ENCODE data around the gene VRK3.
"Not testable (repeated sequence)": the region's sequence is repeated elsewhere in the genome, so short reads cannot be mapped to it uniquely, and the experiment has no call there.

Gene VRK3

GRCh38 chr19:49952906-49953305 is 72.3 kb downstream of the VRK3 start:
- no peak for DNase-seq

GRCh38 chr19:49952479-49952836 is 72.7 kb downstream of the VRK3 start:
- no peak for DNase-seq

- no peak for DNase-seq
These were observed 73.2 kb downstream of the VRK3 start for GRCh38 chr19:49951806-49952478.

GRCh38 chr19:49950956-49951526 is 74.1 kb downstream of the VRK3 start:
- DNase-seq, result no peak

GRCh38 chr19:49950590-49950948 is 74.6 kb downstream of the VRK3 start:
- no peak for DNase-seq

GRCh38 chr19:49949742-49950589 is 75.2 kb downstream of the VRK3 start:
- no peak for DNase-seq

- DNase-seq, result no peak
These were observed 78.8 kb downstream of the VRK3 start for GRCh38 chr19:49946415-49946814.

- DNase-seq, result not testable (repeated sequence)
These were observed 80.6 kb downstream of the VRK3 start for GRCh38 chr19:49944567-49944966.

- no peak for DNase-seq
These were observed 84.7 kb downstream of the VRK3 start for GRCh38 chr19:49940482-49940791.

- DNase-seq, result no peak
These were observed 85.3 kb downstream of the VRK3 start for GRCh38 chr19:49939721-49940481.

- no peak for DNase-seq
These were observed 86.5 kb downstream of the VRK3 start for GRCh38 chr19:49938662-49939061.

- DNase-seq, result peak; percentile 72 to 79
These were observed 87.3 kb downstream of the VRK3 start for GRCh38 chr19:49937750-49938381.

GRCh38 chr19:49936549-49936948 is 88.6 kb downstream of the VRK3 start:
- DNase-seq, result no peak

- no peak for DNase-seq
These were observed 91.5 kb downstream of the VRK3 start for GRCh38 chr19:49933643-49934042.

GRCh38 chr19:49932731-49933131 is 92.4 kb downstream of the VRK3 start:
- peak in 1 of 2 donors; percentile 18 for DNase-seq

GRCh38 chr19:49932041-49932451 is 93.1 kb downstream of the VRK3 start:
- DNase-seq, result no peak

- DNase-seq, result no peak
These were observed 93.7 kb downstream of the VRK3 start for GRCh38 chr19:49931293-49932040.

- no peak for DNase-seq
These were observed 94.6 kb downstream of the VRK3 start for GRCh38 chr19:49930483-49931011.

- peak; percentile 93 to 96 for DNase-seq
These were observed 95.3 kb downstream of the VRK3 start for GRCh38 chr19:49929611-49930482.

- DNase-seq, result peak; percentile 93 to 94
These were observed 96.0 kb downstream of the VRK3 start, which contains the start of the genes ATF5 and NUP62 for GRCh38 chr19:49929121-49929610. Gene ATF5 (plus strand): TSS chr19:49929205. CDS start chr19:49930851, 1,646 bp downstream. Gene NUP62 (minus strand): TSS chr19:49929504. CDS start chr19:49909807, 19,697 bp downstream.
